Measurements from ENCODE around the gene ATP8A2.

Gene ATP8A2

DNA sequence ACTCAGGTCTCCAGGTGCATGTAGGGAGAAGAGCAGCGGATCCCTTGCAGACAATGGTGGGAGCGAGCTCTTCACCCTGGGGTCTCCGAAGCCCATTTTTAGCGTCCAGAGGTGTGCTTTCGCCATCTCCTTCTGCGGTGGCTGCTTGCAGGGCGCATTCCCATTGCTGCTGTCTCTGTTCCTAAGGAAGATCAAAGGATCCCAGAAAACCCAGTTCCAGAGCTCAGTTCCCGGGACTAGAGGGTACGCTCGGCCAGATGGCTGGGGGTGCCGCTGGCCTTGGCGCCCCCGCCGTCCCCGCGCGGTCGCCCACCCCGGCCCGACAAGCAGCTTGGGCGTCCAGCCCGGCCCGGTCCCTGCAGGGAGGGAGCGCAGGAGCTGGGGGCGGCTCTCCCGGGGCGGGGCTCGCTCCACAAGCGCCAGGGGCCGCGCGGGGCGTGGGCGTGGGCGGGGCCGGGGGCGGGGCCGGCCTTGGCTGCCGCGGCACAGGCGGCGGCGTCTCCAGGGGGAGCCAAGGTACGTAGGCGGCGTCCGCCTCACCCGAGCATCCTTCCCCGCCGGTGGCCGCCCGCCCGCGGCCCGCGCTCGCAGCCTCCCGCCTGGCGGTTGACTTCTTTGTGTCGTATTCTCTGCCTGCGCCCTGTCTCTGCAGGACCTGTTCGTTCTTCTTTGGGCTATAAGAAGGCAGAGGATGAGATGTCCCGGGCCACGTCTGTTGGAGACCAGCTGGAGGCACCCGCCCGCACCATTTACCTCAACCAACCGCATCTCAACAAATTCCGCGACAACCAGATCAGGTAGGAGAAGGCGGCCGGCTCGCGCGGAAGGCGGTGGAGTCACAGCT, 96.8 kb downstream of the ATP8A2 start:
- DNase-seq (ENCODE audit: low read depth): no peak
- H3K4me3 ChIP-seq (replicated peaks; ENCODE audit: low read depth, low read length): no peak overlapping the region
- TF ChIP-seq, protein P1, sequence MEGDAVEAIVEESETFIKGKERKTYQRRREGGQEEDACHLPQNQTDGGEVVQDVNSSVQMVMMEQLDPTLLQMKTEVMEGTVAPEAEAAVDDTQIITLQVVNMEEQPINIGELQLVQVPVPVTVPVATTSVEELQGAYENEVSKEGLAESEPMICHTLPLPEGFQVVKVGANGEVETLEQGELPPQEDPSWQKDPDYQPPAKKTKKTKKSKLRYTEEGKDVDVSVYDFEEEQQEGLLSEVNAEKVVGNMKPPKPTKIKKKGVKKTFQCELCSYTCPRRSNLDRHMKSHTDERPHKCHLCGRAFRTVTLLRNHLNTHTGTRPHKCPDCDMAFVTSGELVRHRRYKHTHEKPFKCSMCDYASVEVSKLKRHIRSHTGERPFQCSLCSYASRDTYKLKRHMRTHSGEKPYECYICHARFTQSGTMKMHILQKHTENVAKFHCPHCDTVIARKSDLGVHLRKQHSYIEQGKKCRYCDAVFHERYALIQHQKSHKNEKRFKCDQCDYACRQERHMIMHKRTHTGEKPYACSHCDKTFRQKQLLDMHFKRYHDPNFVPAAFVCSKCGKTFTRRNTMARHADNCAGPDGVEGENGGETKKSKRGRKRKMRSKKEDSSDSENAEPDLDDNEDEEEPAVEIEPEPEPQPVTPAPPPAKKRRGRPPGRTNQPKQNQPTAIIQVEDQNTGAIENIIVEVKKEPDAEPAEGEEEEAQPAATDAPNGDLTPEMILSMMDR (IDR thresholded peaks at IDR 0.05; ENCODE audit: low read length, missing control alignments): no peak

- no peak overlapping the region for H3K4me3 ChIP-seq (replicated peaks; ENCODE audit: low read depth, low read length)
- no peak for DNase-seq (ENCODE audit: low read depth)
- TF ChIP-seq, protein P1 (IDR thresholded peaks at IDR 0.05; ENCODE audit: low read length, missing control alignments): no peak
Observed at GRCh38 chr13:25469169-25469525, 97.4 kb downstream of the ATP8A2 start.

GRCh38 chr13:25473864-25474263, 102.1 kb downstream of the ATP8A2 start:
- DNase-seq (ENCODE audit: low read depth): no peak
- no peak overlapping the region for H3K4me3 ChIP-seq (replicated peaks; ENCODE audit: low read depth, low read length)
- TF ChIP-seq, protein P1 (IDR thresholded peaks at IDR 0.05; ENCODE audit: low read length, missing control alignments): no peak

GRCh38 chr13:25478186-25478585, 106.4 kb downstream of the ATP8A2 start:
- TF ChIP-seq, protein P1 (IDR thresholded peaks at IDR 0.05; ENCODE audit: low read length, missing control alignments): no peak
- DNase-seq (ENCODE audit: low read depth): no peak
- no peak overlapping the region for H3K4me3 ChIP-seq (replicated peaks; ENCODE audit: low read depth, low read length)

DNA sequence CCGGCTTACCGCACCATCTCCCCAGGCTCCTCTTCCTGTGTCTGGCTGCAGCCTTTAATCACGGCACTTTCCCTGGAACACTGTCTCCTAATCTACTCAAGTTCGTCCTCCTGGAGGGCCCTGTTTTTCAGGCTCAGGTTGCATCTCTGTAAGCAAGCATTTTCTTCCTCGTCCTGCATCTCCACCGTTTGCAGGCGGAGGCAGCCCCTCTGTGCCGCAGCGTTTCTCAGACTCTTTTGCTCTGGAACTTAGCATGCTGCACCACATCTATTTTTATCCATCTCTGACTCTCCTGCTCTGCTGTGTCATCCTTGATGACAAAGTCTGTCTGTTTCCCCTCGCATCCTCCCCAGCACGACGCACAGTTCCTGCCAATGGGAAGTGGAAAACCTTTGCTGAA, 117.5 kb downstream of the ATP8A2 start:
- no peak for DNase-seq (ENCODE audit: low read depth)
- TF ChIP-seq, protein P1 (IDR thresholded peaks at IDR 0.05; ENCODE audit: low read length, missing control alignments): no peak
- H3K4me3 ChIP-seq (replicated peaks; ENCODE audit: low read depth, low read length): no peak overlapping the region

GRCh38 chr13:25490236-25490635, 118.5 kb downstream of the ATP8A2 start:
- TF ChIP-seq, protein P1 (IDR thresholded peaks at IDR 0.05; ENCODE audit: low read length, missing control alignments): no peak
- H3K4me3 ChIP-seq (replicated peaks; ENCODE audit: low read depth, low read length): no peak overlapping the region
- no peak for DNase-seq (ENCODE audit: low read depth)
